ENCODE data around the gene MMP11.
A peak's percentile ranks its signal among the peaks of the same experiment; 100 is the strongest.
"Not testable (repeated sequence)": the region's sequence is repeated elsewhere in the genome, so short reads cannot be mapped to it uniquely, and the experiment has no call there.

Gene MMP11

GRCh38 chr22:23772649-23773473 is at the start of gene MMP11:
Gene MMP11 (plus strand): TSS chr22:23772849. CDS start chr22:23772871, 22 bp downstream.
- TF ChIP-seq CTCF (IDR thresholded peaks at IDR 0.05; ENCODE audit: low read depth, low read length) (no peak), MYC (IDR thresholded peaks at IDR 0.05; ENCODE audit: low read depth, low read length) (no peak), MAX (IDR thresholded peaks at IDR 0.05; ENCODE audit: low read depth, low read length) (no peak), POLR2A (IDR thresholded peaks at IDR 0.05; ENCODE audit: extremely low read depth, insufficient read length) (no peak)
- DNase-seq (ENCODE audit: low read depth): peak; percentile 46
- no peak within 1 kb of the TSS for H3K4me3 ChIP-seq (ENCODE audit: low read depth, low read length)

- not testable (repeated sequence) for H3K4me3 ChIP-seq (ENCODE audit: low read depth, low read length); DNase-seq (ENCODE audit: low read depth)
Measured at GRCh38 chr22:23728108-23728507, 44.5 kb upstream of the MMP11 start.

GRCh38 chr22:23737696-23738095 is 35.0 kb upstream of the MMP11 start:
- no peak for DNase-seq (ENCODE audit: low read depth)
- H3K4me3 ChIP-seq (ENCODE audit: low read depth, low read length): no peak overlapping the region
- TF ChIP-seq MAX (IDR thresholded peaks at IDR 0.05; ENCODE audit: low read depth, low read length): no peak
- no peak for TF ChIP-seq MYC (IDR thresholded peaks at IDR 0.05; ENCODE audit: low read depth, low read length)
- no peak for TF ChIP-seq POLR2A (IDR thresholded peaks at IDR 0.05; ENCODE audit: extremely low read depth, insufficient read length)

- DNase-seq (ENCODE audit: low read depth): no peak
- no peak overlapping the region for H3K4me3 ChIP-seq (ENCODE audit: low read depth, low read length)
- no peak for TF ChIP-seq POLR2A (IDR thresholded peaks at IDR 0.05; ENCODE audit: extremely low read depth, insufficient read length)
- TF ChIP-seq MYC (IDR thresholded peaks at IDR 0.05; ENCODE audit: low read depth, low read length): no peak
- no peak for TF ChIP-seq CTCF (IDR thresholded peaks at IDR 0.05; ENCODE audit: low read depth, low read length)
- no peak for TF ChIP-seq MAX (IDR thresholded peaks at IDR 0.05; ENCODE audit: low read depth, low read length)
Measured at GRCh38 chr22:23742505-23743264, 30.0 kb upstream of the MMP11 start.

GRCh38 chr22:23743303-23743705 is 29.3 kb upstream of the MMP11 start:
- no peak overlapping the region for H3K4me3 ChIP-seq (ENCODE audit: low read depth, low read length)
- DNase-seq (ENCODE audit: low read depth): no peak
- TF ChIP-seq MAX (IDR thresholded peaks at IDR 0.05; ENCODE audit: low read depth, low read length): no peak
- no peak for TF ChIP-seq CTCF (IDR thresholded peaks at IDR 0.05; ENCODE audit: low read depth, low read length)
- no peak for TF ChIP-seq POLR2A (IDR thresholded peaks at IDR 0.05; ENCODE audit: extremely low read depth, insufficient read length)
- TF ChIP-seq MYC (IDR thresholded peaks at IDR 0.05; ENCODE audit: low read depth, low read length): no peak

- TF ChIP-seq POLR2A (IDR thresholded peaks at IDR 0.05; ENCODE audit: extremely low read depth, insufficient read length) (no peak), MAX (IDR thresholded peaks at IDR 0.05; ENCODE audit: low read depth, low read length) (no peak), CTCF (IDR thresholded peaks at IDR 0.05; ENCODE audit: low read depth, low read length) (no peak), MYC (IDR thresholded peaks at IDR 0.05; ENCODE audit: low read depth, low read length) (no peak)
- no peak overlapping the region for H3K4me3 ChIP-seq (ENCODE audit: low read depth, low read length)
- no peak for DNase-seq (ENCODE audit: low read depth)
Measured at GRCh38 chr22:23744001-23744400, 28.6 kb upstream of the MMP11 start.
